Ramos (cell line): ENCODE results near the gene TUBA3E.
"Not testable (repeated sequence)": the region's sequence is repeated elsewhere in the genome, so short reads cannot be mapped to it uniquely, and the experiment has no call there.

Experiments used
- in situ Hi-C: fragments of 300-500 bp; cut with MboI; formaldehyde crosslinking; loops from one replicate; pipeline ENCODE4 v1.14.3; 2022; ENCODE audit warnings: low sequenced_read_pairs; ENCODE audit not compliant: unreplicated experiment

TUBA3E gene

GRCh38 chr2:130192451-130192850, 5.8 kb downstream of the TUBA3E start:
- in situ Hi-C loops = not testable (repeated sequence)

DNA sequence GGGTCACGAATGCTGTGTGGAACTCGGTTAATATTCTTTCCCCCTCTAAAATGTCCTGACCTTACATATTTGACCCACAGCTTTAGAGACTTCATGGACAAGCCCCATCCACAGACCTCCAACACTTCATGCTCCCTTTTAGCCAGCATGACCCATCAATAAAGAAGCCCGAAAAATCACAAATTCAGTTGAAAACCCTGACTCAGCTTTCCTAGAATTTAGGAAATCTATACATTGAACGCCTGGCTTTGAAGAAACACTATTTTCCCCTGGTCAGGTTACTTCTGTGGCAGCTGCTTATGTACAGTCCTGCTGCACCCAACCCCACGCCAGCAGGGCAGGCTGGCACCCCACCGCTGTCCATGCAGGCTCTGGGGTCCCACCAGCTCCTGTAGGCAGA, 6.9 kb downstream of the TUBA3E start:
- in situ Hi-C loops = not testable (repeated sequence)

- in situ Hi-C loops = no loop called here
These were observed 8.0 kb downstream of the TUBA3E start for GRCh38 chr2:130190237-130190636.

DNA sequence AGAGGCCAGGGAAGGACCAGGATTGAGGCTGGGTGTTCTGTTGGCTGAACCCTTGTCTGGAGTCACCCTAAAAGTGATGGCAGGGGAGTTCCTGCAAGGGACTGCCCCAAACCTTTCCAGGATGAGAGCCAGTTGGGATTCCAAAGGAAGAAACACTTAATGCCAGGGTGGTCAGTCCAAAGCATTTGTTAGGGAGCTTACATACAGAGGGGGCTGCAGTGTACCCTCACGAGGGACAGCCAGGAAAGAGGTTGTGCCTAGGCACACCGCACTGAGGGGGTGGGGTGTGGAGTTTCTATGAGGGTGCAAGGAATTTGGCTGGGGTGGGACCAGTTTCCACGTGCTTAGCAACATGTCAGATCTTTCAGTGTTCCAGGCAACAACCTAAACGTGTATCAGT, 9.3 kb downstream of the TUBA3E start:
- in situ Hi-C loops = loop anchor here (5.0 kb wide), 1 partner anchor 1298 kb away; no protein-coding TSS in a partner anchor

DNA sequence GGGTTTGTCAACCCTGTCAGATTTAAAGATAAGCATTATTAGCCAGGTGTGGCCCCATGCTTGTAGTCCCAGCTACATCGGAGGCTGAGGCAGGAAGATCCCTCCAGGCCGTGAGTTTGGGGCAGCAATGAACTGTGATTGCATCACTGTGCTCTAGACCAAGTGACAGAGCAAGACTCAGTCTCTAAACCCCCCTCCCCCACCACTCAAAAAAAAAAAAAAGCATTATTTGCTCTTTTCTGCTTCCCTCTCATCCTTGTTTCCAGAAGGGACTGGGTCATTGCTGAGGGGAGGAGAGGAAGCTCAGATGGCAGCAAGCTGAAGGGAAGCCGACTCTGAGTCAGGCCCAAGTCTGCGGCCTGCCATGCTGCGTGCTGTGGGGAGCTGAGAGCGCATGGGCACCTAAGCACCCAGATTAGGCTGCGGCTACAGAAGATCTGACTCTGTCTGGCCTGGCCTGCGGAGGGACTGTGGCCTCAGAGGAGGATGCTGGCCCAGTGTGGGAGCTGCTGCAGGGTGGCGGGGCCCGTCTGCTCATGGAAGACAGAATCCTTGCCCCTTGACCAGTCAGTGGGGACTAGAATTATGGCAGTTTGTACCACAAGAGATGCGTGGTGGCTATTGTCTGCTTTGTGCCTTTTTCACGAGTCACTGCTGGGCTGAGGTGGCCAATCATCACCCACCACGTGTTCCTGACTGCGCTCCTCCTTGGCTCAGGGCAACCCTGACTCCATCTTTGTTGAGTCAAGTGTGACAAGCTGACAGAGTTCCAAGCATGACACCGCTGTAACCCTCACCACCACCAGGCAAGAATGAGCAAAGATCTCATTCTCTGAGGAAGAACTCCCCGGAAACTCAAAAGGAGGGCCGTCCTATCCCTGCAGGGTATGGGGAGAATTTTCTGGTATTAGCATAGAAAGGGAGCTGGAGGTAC, 10.1 kb downstream of the TUBA3E start:
- in situ Hi-C loops = loop anchor here (5.0 kb wide), 1 partner anchor 1299 kb away; no protein-coding TSS in a partner anchor

DNA sequence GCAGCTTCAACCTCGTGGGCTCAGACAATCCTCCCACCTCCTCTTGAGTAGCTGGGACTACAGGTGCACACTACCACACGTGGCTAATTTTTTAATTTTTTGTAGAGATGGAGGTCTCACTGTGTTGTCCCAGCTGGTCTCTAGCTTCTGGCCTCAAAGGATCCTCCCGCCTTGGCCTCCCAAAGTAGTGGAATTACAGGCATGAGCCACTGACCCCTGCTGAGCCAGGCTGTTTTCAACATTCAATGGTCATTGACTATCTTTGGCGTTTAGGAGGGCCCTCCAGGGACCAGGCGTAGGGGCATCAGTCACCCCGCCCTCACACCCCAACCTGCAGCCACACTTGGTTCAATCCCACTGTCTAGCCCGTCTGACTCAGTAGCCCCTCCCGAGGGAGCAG, 11.0 kb downstream of the TUBA3E start:
- in situ Hi-C loops = loop anchor here (5.0 kb wide), 1 partner anchor 1300 kb away; no protein-coding TSS in a partner anchor

- in situ Hi-C loops = loop anchor here (5.0 kb wide), 1 partner anchor 1301 kb away; no protein-coding TSS in a partner anchor
These were observed 11.8 kb downstream of the TUBA3E start for GRCh38 chr2:130186391-130186790.

- in situ Hi-C loops = loop anchor here (5.0 kb wide), 1 partner anchor 1301 kb away; no protein-coding TSS in a partner anchor
These were observed 12.3 kb downstream of the TUBA3E start for GRCh38 chr2:130185896-130186295.

DNA sequence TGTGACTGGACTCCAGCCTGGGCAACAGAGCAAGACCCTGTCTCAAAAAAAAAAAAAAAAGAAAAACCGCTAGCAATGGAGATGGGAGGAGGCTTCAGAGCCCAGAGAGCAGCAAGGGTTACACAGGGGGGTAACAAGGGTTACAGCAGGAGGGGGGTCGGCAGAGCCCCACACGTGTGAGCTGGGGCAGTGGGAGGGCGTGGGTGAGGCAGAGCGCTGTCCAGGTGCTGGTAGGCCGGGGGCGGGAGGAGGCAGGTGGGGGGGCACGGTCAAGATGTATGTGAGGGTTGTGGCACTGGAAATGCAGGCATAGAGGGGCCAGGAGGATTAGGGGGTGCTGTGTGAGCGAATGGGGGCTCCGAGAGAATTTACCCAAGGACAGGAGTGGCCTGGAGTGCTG, 12.8 kb downstream of the TUBA3E start:
- in situ Hi-C loops = loop anchor here (5.0 kb wide), 1 partner anchor 1302 kb away; no protein-coding TSS in a partner anchor

DNA sequence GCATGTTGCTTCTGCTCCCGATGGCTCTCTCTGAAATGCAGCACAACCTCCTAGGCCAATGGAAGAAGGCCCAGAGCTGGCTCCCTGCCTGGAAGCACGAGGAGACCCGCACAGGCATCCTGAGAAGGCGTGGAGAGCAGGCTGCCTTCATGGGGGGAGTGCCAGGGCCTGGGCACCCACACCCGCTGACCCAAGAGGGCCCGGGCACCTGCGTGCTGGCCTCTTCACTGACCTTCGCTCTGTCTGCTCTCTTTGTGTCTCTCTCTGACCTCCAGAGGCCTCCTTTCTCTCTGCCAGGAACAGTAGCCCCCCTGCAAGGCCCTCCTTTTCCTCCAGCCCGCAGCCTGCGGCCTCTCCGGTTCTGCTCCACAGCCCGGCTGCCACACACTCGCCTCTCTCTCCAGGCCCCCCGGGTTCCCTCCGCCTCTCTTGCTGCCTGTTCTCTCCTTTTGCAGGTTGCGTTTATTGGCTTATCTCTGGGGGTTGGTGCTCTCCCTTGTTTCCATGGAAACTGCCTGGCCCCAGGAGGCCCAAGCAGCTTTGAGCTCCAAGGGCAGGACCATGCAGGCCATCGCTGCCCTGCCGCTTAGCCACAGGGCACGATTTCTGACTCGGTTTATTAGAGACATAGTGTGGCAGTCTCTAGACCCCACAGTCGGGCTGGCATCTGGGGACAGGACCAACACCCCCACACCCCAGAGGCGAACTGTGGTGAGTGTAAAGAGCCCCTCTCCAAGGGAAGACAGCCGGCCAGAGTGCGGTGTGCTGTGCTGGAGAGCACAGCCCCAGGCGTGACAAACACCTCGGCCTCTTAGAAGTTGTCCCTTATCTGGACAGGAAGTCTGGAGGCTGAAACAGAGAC, 14.5 kb downstream of the TUBA3E start:
- in situ Hi-C loops = loop anchor here (5.0 kb wide), 1 partner anchor 154 kb away; no protein-coding TSS in a partner anchor

GRCh38 chr2:130182826-130183511, 15.3 kb downstream of the TUBA3E start:
- in situ Hi-C loops = loop anchor here (5.0 kb wide), 1 partner anchor 154 kb away; no protein-coding TSS in a partner anchor

- in situ Hi-C loops = loop anchor here (5.0 kb wide), 1 partner anchor 155 kb away; no protein-coding TSS in a partner anchor
These were observed 16.2 kb downstream of the TUBA3E start, which contains the start of gene MZT2B for GRCh38 chr2:130181880-130182682. Gene MZT2B (plus strand): TSS chr2:130182262. CDS start chr2:130182283, 21 bp downstream.

GRCh38 chr2:130181325-130181879, 16.8 kb downstream of the TUBA3E start, which contains the start of gene SMPD4:
Gene SMPD4 (minus strand): TSS chr2:130181602. CDS start chr2:130176592, 5,010 bp downstream.
- in situ Hi-C loops = loop anchor here (5.0 kb wide), 1 partner anchor 156 kb away; no protein-coding TSS in a partner anchor

DNA sequence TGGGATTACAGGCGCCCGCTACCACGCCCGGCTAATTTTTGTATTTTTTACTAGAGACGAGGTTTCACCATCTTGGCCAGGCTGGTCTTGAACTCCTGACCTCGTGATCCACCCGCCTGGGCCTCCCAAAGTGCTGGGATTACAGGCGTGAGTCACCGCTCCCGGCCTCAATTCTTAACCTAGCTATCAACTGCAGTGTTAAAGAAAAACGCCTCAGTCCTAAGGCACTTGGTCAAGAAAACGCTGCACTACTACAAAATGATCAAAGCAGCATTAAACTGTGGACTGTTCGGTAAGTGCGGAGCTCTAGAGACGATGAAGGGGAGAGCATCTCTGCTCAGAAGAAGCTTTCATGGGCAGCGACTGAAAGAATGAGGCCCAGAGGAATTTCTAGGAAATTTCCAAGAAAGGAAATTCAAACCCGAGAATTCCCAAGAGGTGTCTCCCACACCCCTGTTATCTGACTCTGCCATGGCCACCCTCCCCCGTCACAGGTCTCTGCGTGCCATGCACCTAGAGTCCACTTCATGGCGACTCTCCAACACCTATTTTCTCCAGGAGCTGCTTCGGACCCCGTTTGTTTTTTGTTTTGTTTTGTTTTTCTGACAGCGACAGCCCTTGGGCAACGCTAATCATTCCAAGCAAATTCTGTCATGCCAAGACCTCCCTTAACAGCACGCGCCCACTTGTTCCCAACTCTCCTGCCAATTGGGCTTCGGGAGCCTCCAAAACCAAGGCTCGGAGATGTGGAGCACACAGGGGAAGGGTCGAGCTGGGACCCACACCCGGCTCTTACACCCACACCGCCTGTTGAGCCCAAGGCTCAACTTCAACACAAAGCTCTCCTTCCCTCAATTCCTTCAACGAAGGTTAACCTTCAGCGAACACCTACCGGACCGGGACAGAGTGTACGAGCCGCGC, 17.6 kb downstream of the TUBA3E start:
- in situ Hi-C loops = loop anchor here (5.0 kb wide), 1 partner anchor 157 kb away; no protein-coding TSS in a partner anchor

- in situ Hi-C loops = not testable (repeated sequence)
These were observed 23.4 kb downstream of the TUBA3E start for GRCh38 chr2:130174866-130175265.

DNA sequence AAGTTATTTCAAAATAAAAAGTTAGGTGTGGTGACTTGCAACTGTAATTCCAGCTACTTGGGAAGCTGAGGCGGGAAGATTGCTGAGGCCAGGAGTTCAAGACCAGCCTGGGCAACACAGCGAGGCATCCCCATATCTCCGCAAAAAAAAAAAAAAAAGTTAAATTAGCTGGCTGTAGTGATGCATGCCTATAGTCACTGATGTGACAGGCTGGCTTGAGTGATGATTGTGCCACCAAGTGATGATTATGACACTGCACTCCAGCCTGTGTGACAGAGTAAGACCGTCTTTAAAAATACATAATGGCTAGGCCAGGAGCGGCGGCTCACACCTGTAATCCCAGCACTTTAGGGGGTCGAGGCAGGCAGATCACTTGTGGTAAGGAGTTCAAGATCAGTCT, 28.3 kb downstream of the TUBA3E start:
- in situ Hi-C loops = no loop called here

DNA sequence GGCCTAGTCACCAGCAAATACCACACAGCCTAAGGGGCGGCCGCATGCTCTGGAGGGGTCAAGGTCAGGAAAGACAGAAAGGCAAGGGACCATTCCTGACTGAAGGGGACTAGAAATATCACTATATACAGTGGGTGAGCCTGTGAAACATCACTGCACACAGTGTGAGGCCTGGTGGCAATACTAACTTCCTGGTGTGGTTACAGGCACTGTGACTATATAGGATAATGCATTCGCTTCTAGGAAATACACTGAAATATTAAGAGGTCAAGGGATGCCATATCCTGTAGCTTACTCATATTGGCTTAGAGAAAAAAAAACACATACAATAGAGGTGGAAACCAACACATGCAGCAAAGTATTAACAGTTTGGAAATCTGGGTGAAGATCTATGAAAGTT, 29.1 kb downstream of the TUBA3E start:
- in situ Hi-C loops = not testable (repeated sequence)
